ENCODE results near the gene FBXO22. TPM values are rescaled to one million over a fixed set of nuclear protein-coding genes. Genes with fewer than 3 reads are reported as not detected.

FBXO22 gene
- total and polyA plus RNA-seq, 10 of the 15 experiments (the other 5 are each of a cell fraction or from before 2014, with no cell fraction given): 15.2 to 110 (median 42.8) TPM

DNA sequence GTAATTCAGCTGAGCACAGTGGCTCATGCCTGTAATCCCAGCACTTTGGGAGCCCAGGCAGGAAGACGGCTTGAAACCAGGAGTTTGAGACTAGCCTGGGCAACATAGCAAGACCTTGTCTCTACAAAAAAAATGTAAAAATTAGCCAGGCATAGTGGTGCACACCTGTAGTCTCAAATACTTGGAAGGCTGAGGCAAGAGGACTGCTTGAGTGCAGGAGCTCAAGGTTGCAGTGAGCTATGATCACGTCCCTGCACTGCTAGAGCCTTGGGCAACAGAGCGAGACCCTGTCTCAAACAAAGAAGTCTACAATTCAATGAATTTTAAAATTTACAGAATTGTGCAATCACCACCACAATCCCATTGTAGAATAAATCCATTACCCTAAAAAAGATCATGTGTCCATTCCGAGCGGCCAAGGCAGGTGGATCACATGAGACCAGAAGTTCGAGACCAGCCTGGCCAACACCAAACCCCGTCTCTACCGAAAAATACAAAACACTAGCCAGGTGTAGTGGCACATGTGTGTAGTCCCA, 45.2 kb downstream of the FBXO22 start:
- Histone ChIP-seq H3K27ac (ENCODE audit: control insufficient read depth, insufficient read depth) (no peak overlapping the region), H3K79me2 (ENCODE audit: control insufficient read depth, insufficient read depth, low read length) (no peaks in the 10 kb centered on the region), H3K4me2 (ENCODE audit: control insufficient read depth, insufficient read depth) (no peak overlapping the region), H3K4me1 (ENCODE audit: control insufficient read depth, insufficient read depth, low read length) (no peaks in the 10 kb centered on the region), H2AFZ (ENCODE audit: control insufficient read depth, low read depth, low read length) (no peak overlapping the region), H3K9ac (ENCODE audit: control insufficient read depth, insufficient read depth, low read length) (no peak overlapping the region), H3K27me3 (replicated peaks in 1 of 2; ENCODE audit: control insufficient read depth in 2 of 2, insufficient read depth in 2 of 2, low read length in 1 of 2) (no peaks in the 10 kb centered on the region), H4K20me1 (ENCODE audit: control insufficient read depth, insufficient read depth) (no peaks in the 10 kb centered on the region), H3K4me3 (no peak overlapping the region), H3K36me3 (ENCODE audit: control insufficient read depth in 2 of 2, insufficient read depth in 2 of 2, low read length in 1 of 2) (no peaks in the 10 kb centered on the region), H3K9me3 (replicated peaks; ENCODE audit: control insufficient read depth, insufficient read depth, low read length) (no peaks in the 10 kb centered on the region)
- no peak for ATAC-seq
- WGBS (ENCODE audit: insufficient coverage, insufficient replicate concordance, low lambda C conversion rate, missing lambda C conversion rate): 75% methylated on average over 8 of the region's 8 CpGs
- DNase-seq (ENCODE audit: low read depth, low spot score): no peak
- in situ Hi-C loops (cut with MboI) (no loop called here), intact Hi-C loops (cut with micrococcal nuclease; ENCODE audit: unreplicated experiment) (no loop called here)
- no peak for FAIRE-seq
- POLR2A ChIA-PET: no interaction called here
- no TSS peak for BruUV-seq (replicated peaks)
- CTCF ChIA-PET: interaction anchor here (0.6 kb wide), 1 partner anchor 131 kb away, joined by 3 read pairs; no protein-coding TSS in a partner anchor
- SMC1A ChIA-PET (ENCODE audit: uncharacterized antibody, unreplicated experiment): no interaction called here
- RAD21 ChIA-PET (ENCODE audit: unreplicated experiment): no interaction called here
- no peak for TF ChIP-seq MEF2A (IDR thresholded peaks at IDR 0.05; ENCODE audit: insufficient read depth, low read depth, low read length)
- TF ChIP-seq RUNX3 (IDR thresholded peaks at IDR 0.05; ENCODE audit: low read length): no peak
- no peak for TF ChIP-seq MYB (IDR thresholded peaks at IDR 0.05; ENCODE audit: borderline replicate concordance, low read depth, low read length)
- TF ChIP-seq, protein P1, sequence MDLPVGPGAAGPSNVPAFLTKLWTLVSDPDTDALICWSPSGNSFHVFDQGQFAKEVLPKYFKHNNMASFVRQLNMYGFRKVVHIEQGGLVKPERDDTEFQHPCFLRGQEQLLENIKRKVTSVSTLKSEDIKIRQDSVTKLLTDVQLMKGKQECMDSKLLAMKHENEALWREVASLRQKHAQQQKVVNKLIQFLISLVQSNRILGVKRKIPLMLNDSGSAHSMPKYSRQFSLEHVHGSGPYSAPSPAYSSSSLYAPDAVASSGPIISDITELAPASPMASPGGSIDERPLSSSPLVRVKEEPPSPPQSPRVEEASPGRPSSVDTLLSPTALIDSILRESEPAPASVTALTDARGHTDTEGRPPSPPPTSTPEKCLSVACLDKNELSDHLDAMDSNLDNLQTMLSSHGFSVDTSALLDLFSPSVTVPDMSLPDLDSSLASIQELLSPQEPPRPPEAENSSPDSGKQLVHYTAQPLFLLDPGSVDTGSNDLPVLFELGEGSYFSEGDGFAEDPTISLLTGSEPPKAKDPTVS (IDR thresholded peaks at IDR 0.05; ENCODE audit: low read depth, low read length): no peak
- no peak for TF ChIP-seq ZNF622 (IDR thresholded peaks at IDR 0.05)
- TF ChIP-seq STAT3 (IDR thresholded peaks at IDR 0.05; ENCODE audit: low read depth, low read length): no peak
- TF ChIP-seq HDAC2 (IDR thresholded peaks at IDR 0.05): no peak
- TF ChIP-seq SREBF1 (IDR thresholded peaks at IDR 0.05; ENCODE audit: low read length): no peak
- TF ChIP-seq NBN (IDR thresholded peaks at IDR 0.05): no peak
- TF ChIP-seq, protein P2, sequence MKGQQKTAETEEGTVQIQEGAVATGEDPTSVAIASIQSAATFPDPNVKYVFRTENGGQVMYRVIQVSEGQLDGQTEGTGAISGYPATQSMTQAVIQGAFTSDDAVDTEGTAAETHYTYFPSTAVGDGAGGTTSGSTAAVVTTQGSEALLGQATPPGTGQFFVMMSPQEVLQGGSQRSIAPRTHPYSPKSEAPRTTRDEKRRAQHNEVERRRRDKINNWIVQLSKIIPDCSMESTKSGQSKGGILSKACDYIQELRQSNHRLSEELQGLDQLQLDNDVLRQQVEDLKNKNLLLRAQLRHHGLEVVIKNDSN (IDR thresholded peaks at IDR 0.05; ENCODE audit: borderline replicate concordance, extremely low read length, insufficient read depth, low read depth, low read length): no peak
- TF ChIP-seq IKZF2 (IDR thresholded peaks at IDR 0.05): no peak
- no peak for TF ChIP-seq KDM1A (IDR thresholded peaks at IDR 0.05; ENCODE audit: borderline replicate concordance)
- TF ChIP-seq, protein P3, sequence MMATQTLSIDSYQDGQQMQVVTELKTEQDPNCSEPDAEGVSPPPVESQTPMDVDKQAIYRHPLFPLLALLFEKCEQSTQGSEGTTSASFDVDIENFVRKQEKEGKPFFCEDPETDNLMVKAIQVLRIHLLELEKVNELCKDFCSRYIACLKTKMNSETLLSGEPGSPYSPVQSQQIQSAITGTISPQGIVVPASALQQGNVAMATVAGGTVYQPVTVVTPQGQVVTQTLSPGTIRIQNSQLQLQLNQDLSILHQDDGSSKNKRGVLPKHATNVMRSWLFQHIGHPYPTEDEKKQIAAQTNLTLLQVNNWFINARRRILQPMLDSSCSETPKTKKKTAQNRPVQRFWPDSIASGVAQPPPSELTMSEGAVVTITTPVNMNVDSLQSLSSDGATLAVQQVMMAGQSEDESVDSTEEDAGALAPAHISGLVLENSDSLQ (IDR thresholded peaks at IDR 0.05): no peak
- no peak for TF ChIP-seq NR2C2 (IDR thresholded peaks at IDR 0.05; ENCODE audit: borderline replicate concordance, control insufficient read depth, insufficient read length, low read depth)
- TF ChIP-seq SRF (IDR thresholded peaks at IDR 0.05; ENCODE audit: low read depth in 2 of 2, low read length in 2 of 2): no peak
- no peak for TF ChIP-seq SP1 (IDR thresholded peaks at IDR 0.05; ENCODE audit: low read depth, low read length)
- TF ChIP-seq, protein P4, sequence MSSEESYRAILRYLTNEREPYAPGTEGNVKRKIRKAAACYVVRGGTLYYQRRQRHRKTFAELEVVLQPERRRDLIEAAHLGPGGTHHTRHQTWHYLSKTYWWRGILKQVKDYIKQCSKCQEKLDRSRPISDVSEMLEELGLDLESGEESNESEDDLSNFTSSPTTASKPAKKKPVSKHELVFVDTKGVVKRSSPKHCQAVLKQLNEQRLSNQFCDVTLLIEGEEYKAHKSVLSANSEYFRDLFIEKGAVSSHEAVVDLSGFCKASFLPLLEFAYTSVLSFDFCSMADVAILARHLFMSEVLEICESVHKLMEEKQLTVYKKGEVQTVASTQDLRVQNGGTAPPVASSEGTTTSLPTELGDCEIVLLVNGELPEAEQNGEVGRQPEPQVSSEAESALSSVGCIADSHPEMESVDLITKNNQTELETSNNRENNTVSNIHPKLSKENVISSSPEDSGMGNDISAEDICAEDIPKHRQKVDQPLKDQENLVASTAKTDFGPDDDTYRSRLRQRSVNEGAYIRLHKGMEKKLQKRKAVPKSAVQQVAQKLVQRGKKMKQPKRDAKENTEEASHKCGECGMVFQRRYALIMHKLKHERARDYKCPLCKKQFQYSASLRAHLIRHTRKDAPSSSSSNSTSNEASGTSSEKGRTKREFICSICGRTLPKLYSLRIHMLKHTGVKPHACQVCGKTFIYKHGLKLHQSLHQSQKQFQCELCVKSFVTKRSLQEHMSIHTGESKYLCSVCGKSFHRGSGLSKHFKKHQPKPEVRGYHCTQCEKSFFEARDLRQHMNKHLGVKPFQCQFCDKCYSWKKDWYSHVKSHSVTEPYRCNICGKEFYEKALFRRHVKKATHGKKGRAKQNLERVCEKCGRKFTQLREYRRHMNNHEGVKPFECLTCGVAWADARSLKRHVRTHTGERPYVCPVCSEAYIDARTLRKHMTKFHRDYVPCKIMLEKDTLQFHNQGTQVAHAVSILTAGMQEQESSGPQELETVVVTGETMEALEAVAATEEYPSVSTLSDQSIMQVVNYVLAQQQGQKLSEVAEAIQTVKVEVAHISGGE (CRISPR knock-in tag; IDR thresholded peaks at IDR 0.05): no peak
- TF ChIP-seq SPI1 (IDR thresholded peaks at IDR 0.05; ENCODE audit: borderline replicate concordance, insufficient read depth, low read depth, low read length): no peak
- no peak for TF ChIP-seq NFYB (IDR thresholded peaks at IDR 0.05; ENCODE audit: insufficient read depth, low read depth, low read length)
